ENCODE data around the gene ANKRD13D. TPM values are rescaled to one million over a fixed set of nuclear protein-coding genes. Genes with fewer than 3 reads are reported as not detected.

Gene ANKRD13D
- total RNA-seq, 2 donors from 2014 or later, result 66.6 to 101 TPM

- H3K27me3 ChIP-seq (replicated peaks; ENCODE audit: insufficient read depth), result no peaks in the 10 kb centered on the region
- H3K4me3 ChIP-seq, result no peak overlapping the region
- ATAC-seq (ENCODE audit: insufficient number of reproducible peaks, low FRiP score, low read depth) (no peak), DNase-seq (ENCODE audit: low spot score) (no peak)
- no peaks in the 10 kb centered on the region for H3K9me3 ChIP-seq
- H3K27ac ChIP-seq, result peak overlapping the region; percentile 92 to 93
- peaks cover 15 to 36% of the 10 kb centered on the region in 2 donors for H3K4me1 ChIP-seq (ENCODE audit: control insufficient read depth in 1 of 2, low read depth in 2 of 2)
- no peak for TF ChIP-seq CTCF (IDR thresholded peaks at IDR 0.05)
- H3K36me3 ChIP-seq, result peaks cover 55% of the 10 kb centered on the region
These were observed 3.3 kb upstream of the ANKRD13D start for GRCh38 chr11:67285541-67286498.

GRCh38 chr11:67286621-67287333 is 2.3 kb upstream of the ANKRD13D start:
- no peaks in the 10 kb centered on the region for H3K27me3 ChIP-seq (replicated peaks; ENCODE audit: insufficient read depth)
- H3K4me3 ChIP-seq, result no peak overlapping the region
- peak overlapping the region; percentile 92 to 93 for H3K27ac ChIP-seq
- ATAC-seq (ENCODE audit: insufficient number of reproducible peaks, low FRiP score, low read depth) (no peak), DNase-seq (ENCODE audit: low spot score) (no peak)
- peaks cover 48% of the 10 kb centered on the region for H3K36me3 ChIP-seq
- no peaks in the 10 kb centered on the region for H3K9me3 ChIP-seq
- H3K4me1 ChIP-seq (ENCODE audit: control insufficient read depth in 1 of 2, low read depth in 2 of 2), result peaks cover 15 to 45% of the 10 kb centered on the region in 2 donors
- TF ChIP-seq CTCF (IDR thresholded peaks at IDR 0.05), result no peak

- H3K4me1 ChIP-seq (ENCODE audit: control insufficient read depth in 1 of 2, low read depth in 2 of 2), result peaks cover 15 to 46% of the 10 kb centered on the region in 2 donors
- no peaks in the 10 kb centered on the region for H3K27me3 ChIP-seq (replicated peaks; ENCODE audit: insufficient read depth)
- H3K9me3 ChIP-seq, result no peaks in the 10 kb centered on the region
- no peak for ATAC-seq (ENCODE audit: insufficient number of reproducible peaks, low FRiP score, low read depth)
- no peak for DNase-seq (ENCODE audit: low spot score)
- peaks cover 40% of the 10 kb centered on the region for H3K36me3 ChIP-seq
- TF ChIP-seq CTCF (IDR thresholded peaks at IDR 0.05), result no peak
- peak overlapping the region; percentile 97 for H3K4me3 ChIP-seq
- H3K27ac ChIP-seq, result peak overlapping the region; percentile 92 to 93
These were observed 1.5 kb upstream of the ANKRD13D start for GRCh38 chr11:67287355-67288197.

- DNase-seq (ENCODE audit: low spot score) (no peak), ATAC-seq (ENCODE audit: insufficient number of reproducible peaks, low FRiP score, low read depth) (no peak)
- peak overlapping the region; percentile 92 to 93 for H3K27ac ChIP-seq
- peaks cover 15 to 48% of the 10 kb centered on the region in 2 donors for H3K4me1 ChIP-seq (ENCODE audit: control insufficient read depth in 1 of 2, low read depth in 2 of 2)
- peak overlapping the region; percentile 97 for H3K4me3 ChIP-seq
- H3K27me3 ChIP-seq (replicated peaks; ENCODE audit: insufficient read depth), result no peaks in the 10 kb centered on the region
- H3K9me3 ChIP-seq, result no peaks in the 10 kb centered on the region
- H3K36me3 ChIP-seq, result peaks cover 34% of the 10 kb centered on the region
- no peak for TF ChIP-seq CTCF (IDR thresholded peaks at IDR 0.05)
These were observed 978 bp upstream of the ANKRD13D start for GRCh38 chr11:67288198-67288451.

Data from thoracic aorta (tissue), 2 donors.